Hepatocyte (in vitro differentiated cells): ENCODE data around the gene OSBPL6. TPM values are rescaled to one million over a fixed set of nuclear protein-coding genes. Genes with fewer than 3 reads are reported as not detected.
A peak's percentile ranks its signal among the peaks of the same experiment; 100 is the strongest.

Source experiments
- DNase-seq: peaks from one replicate; pipeline ENCODE4 v3.0.0-alpha.2; 2016; ENCODE audit warnings: low spot score
- H2AFZ ChIP-seq: fragments of 200-600 bp; sonication (generic); 2 replicates; pipeline ENCODE4 v1.6.0; 2016; ENCODE audit warnings: antibody characterized with exemption, mild to moderate bottlenecking
- H3K27ac ChIP-seq: fragments of 200-600 bp; sonication (generic); 2 replicates; pipeline ENCODE4 v1.5.1; 2016; ENCODE audit warnings: mild to moderate bottlenecking
- H3K27me3 ChIP-seq: fragments of 200-600 bp; sonication (generic); 2 replicates; pipeline ENCODE4 v1.6.1; 2016
- H3K36me3 ChIP-seq: fragments of 200-600 bp; sonication (generic); replicated peaks from 2 replicates; pipeline ENCODE4 v1.5.1; 2016; ENCODE audit warnings: low read depth; ENCODE audit not compliant: insufficient read depth
- H3K4me1 ChIP-seq: fragments of 200-600 bp; sonication (generic); 2 replicates; pipeline ENCODE4 v1.5.1; 2016; ENCODE audit warnings: mild to moderate bottlenecking, moderate library complexity; ENCODE audit not compliant: insufficient read depth
- H3K4me2 ChIP-seq: fragments of 200-600 bp; sonication (generic); 2 replicates; pipeline ENCODE4 v1.6.0; 2016
- H3K4me3 ChIP-seq: fragments of 200-600 bp; sonication (generic); 2 replicates; pipeline ENCODE4 v1.5.1; 2016; ENCODE audit warnings: mild to moderate bottlenecking
- H3K79me2 ChIP-seq: fragments of 200-600 bp; sonication (generic); 2 replicates; pipeline ENCODE4 v1.6.0; 2017; ENCODE audit warnings: mild to moderate bottlenecking
- H3K9me2 ChIP-seq: fragments of 200-600 bp; sonication (generic); replicated peaks from 2 replicates; pipeline ENCODE4 v1.6.0; 2017; ENCODE audit warnings: mild to moderate bottlenecking; ENCODE audit not compliant: insufficient read depth
- H3K9me3 ChIP-seq: fragments of 200-600 bp; sonication (generic); 2 replicates; pipeline ENCODE4 v1.5.1; 2016; ENCODE audit warnings: low read depth, mild to moderate bottlenecking
- H4K20me1 ChIP-seq: fragments of 200-600 bp; sonication (generic); 2 replicates; pipeline ENCODE4 v1.6.0; 2016; ENCODE audit warnings: mild to moderate bottlenecking; ENCODE audit not compliant: insufficient read depth, poor library complexity, severe bottlenecking
- CTCF ChIP-seq: fragments of 200-600 bp; sonication (generic); IDR thresholded peaks from 2 replicates; pipeline ENCODE4 v1.5.1; 2016; ENCODE audit warnings: antibody characterized with exemption, mild to moderate bottlenecking; ENCODE audit not compliant: poor library complexity
- EZH2 ChIP-seq: fragments of 200-600 bp; sonication (generic); IDR thresholded peaks from 2 replicates; pipeline ENCODE4 v1.6.1; 2016; ENCODE audit warnings: antibody characterized with exemption, mild to moderate bottlenecking, borderline replicate concordance
- EZH2phosphoT487 ChIP-seq: fragments of 200-600 bp; sonication (generic); IDR thresholded peaks from one replicate; pipeline ENCODE4 v1.6.1; 2018; ENCODE audit warnings: antibody characterized with exemption, mild to moderate bottlenecking, low read depth, moderate library complexity; ENCODE audit not compliant: unreplicated experiment, severe bottlenecking
- WGBS: methylation state at CpG from one replicate; pipeline ENCODE4 v1.1.6; 2016; ENCODE audit warnings: low lambda C conversion rate; ENCODE audit errors: missing lambda C conversion rate; 5-methylcytosine and 5-hydroxymethylcytosine counted together
- polyA plus RNA-seq: library from polyadenylated mRNA; unstranded; fragments of >200 nt; fragmentation: Nextera tagmentation; extraction: Ambion mirVana; gene quantifications from 2 replicates; pipeline ENCODE4 v1.2.1, GENCODE V29; 2016
- total RNA-seq: library from RNA; depleted of rRNA; stranded (reverse); fragments of >200 nt; gene quantifications from 2 replicates; pipeline ENCODE4 v1.2.3, GENCODE V29; 2014

OSBPL6 gene
- total and polyA plus RNA-seq, 2 experiments from 2014 or later: 2.5 to 3.0 TPM

- Histone ChIP-seq H3K4me2 (no peak overlapping the region), H3K27ac (peak overlapping the region; percentile 57), H3K27me3 (no peaks in the 10 kb centered on the region), H4K20me1 (no peaks in the 10 kb centered on the region), H3K9me3 (no peaks in the 10 kb centered on the region), H3K4me1 (peaks cover 18% of the 10 kb centered on the region), H3K36me3 (no peaks in the 10 kb centered on the region), H3K79me2 (no peaks in the 10 kb centered on the region), H3K9me2 (no peaks in the 10 kb centered on the region), H2AFZ (peak overlapping the region; percentile 19), H3K4me3 (no peak overlapping the region)
- no peak for TF ChIP-seq CTCF
- no peak for TF ChIP-seq EZH2phosphoT487
- TF ChIP-seq EZH2: no peak
- WGBS: 82% methylated on average over 9 of the region's 9 CpGs
- DNase-seq: peak; percentile 14
Observed at GRCh38 chr2:178331474-178332432, 137.4 kb downstream of the OSBPL6 start.

- Histone ChIP-seq H3K4me3 (no peak overlapping the region), H3K36me3 (no peaks in the 10 kb centered on the region), H3K9me3 (no peaks in the 10 kb centered on the region), H2AFZ (no peak overlapping the region), H3K4me1 (peaks cover 12% of the 10 kb centered on the region), H3K4me2 (no peak overlapping the region), H4K20me1 (no peaks in the 10 kb centered on the region), H3K27me3 (no peaks in the 10 kb centered on the region), H3K9me2 (no peaks in the 10 kb centered on the region), H3K79me2 (no peaks in the 10 kb centered on the region), H3K27ac (no peak overlapping the region)
- TF ChIP-seq CTCF (no peak), EZH2 (no peak), EZH2phosphoT487 (no peak)
- WGBS: 85% methylated on average over 3 of the region's 3 CpGs
- no peak for DNase-seq
Observed at GRCh38 chr2:178333851-178334250, 139.5 kb downstream of the OSBPL6 start.

DNA sequence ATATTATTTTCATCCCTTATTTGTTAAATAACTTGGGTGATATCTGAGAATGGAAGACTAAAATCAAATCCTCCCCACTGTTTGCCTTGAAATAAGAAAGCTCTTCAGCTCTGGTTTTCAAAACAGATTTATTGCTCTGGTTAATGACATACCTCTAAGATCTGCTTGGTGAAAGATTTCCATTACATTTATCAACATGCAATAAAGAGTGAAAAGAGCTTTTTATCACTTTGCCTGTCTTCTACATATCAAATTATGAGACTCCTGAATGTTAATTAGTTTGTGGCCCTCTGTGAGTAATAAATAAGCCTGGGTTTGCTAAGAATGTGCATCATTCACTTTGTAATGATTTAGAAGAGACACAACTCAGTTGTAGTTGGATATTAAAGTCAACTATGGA lies 140.9 kb downstream of the OSBPL6 start:
- Histone ChIP-seq H3K36me3 (no peaks in the 10 kb centered on the region), H3K9me3 (no peaks in the 10 kb centered on the region)
- TF ChIP-seq CTCF: no peak
- no peak for TF ChIP-seq EZH2
- no peak for TF ChIP-seq EZH2phosphoT487

More for the DNA sequence above, 140.9 kb downstream of the OSBPL6 start:
- Histone ChIP-seq H4K20me1 (no peaks in the 10 kb centered on the region), H3K79me2 (no peaks in the 10 kb centered on the region), H2AFZ (no peak overlapping the region), H3K4me2 (no peak overlapping the region), H3K9me2 (no peaks in the 10 kb centered on the region), H3K27ac (no peak overlapping the region), H3K4me1 (peaks cover 12% of the 10 kb centered on the region), H3K4me3 (no peak overlapping the region), H3K27me3 (no peaks in the 10 kb centered on the region)
- DNase-seq: no peak
